Activated CD4-positive, alpha-beta memory T cell treated with anti-CD3 and anti-CD28 coated beads for 36 hours (primary cell): ENCODE results near the gene WDR74. TPM values are rescaled to one million over a fixed set of nuclear protein-coding genes. Genes with fewer than 3 reads are reported as not detected.

ENCODE experiments used
- CTCF ChIA-PET: fragments of 350-600 bp; sonication (Branson Sonifier 250); formaldehyde crosslinking; loops from one replicate; lab custom pipeline; 2021; ENCODE audit warnings: antibody characterized with exemption, inconsistent platforms; lab: Charles Lee
- POLR2A ChIA-PET: fragments of 350-600 bp; sonication (Branson Sonifier 250); formaldehyde crosslinking; loops from one replicate; lab custom pipeline; 2021; ENCODE audit warnings: antibody characterized with exemption; lab: Charles Lee
- DNase-seq: peaks from one replicate; pipeline ENCODE4 v3.0.0-alpha.2; 2020
- H3K27ac Mint-ChIP-seq: one replicate; pipeline ENCODE4 v1.8.0; 2021; ENCODE audit warnings: mixed read lengths
- H3K27me3 Mint-ChIP-seq: one replicate; pipeline ENCODE4 v1.8.0; 2021; ENCODE audit warnings: mixed read lengths
- H3K36me3 Mint-ChIP-seq: one replicate; pipeline ENCODE4 v1.8.0; 2021; ENCODE audit warnings: mixed read lengths
- H3K4me1 Mint-ChIP-seq: one replicate; pipeline ENCODE4 v1.8.0; 2021; ENCODE audit warnings: low read depth, mixed read lengths
- H3K4me3 Mint-ChIP-seq: one replicate; pipeline ENCODE4 v1.8.0; 2021; ENCODE audit warnings: mild to moderate bottlenecking, mixed read lengths
- H3K9me3 Mint-ChIP-seq: one replicate; pipeline ENCODE4 v1.8.0; 2021; ENCODE audit warnings: mixed read lengths
- intact Hi-C: fragments of 100-400 bp; cut with micrococcal nuclease; formaldehyde crosslinking; loops from one replicate; pipeline ENCODE4 v1.15.1; 2023
- total RNA-seq, 2 experiments: library from RNA; stranded (reverse); gene quantifications; one replicate each; pipeline ENCODE4 v1.2.3, GENCODE V29; 2021

Gene WDR74
- 10 to 100 TPM; 72.6 to 73.0 TPM for total RNA-seq

DNA sequence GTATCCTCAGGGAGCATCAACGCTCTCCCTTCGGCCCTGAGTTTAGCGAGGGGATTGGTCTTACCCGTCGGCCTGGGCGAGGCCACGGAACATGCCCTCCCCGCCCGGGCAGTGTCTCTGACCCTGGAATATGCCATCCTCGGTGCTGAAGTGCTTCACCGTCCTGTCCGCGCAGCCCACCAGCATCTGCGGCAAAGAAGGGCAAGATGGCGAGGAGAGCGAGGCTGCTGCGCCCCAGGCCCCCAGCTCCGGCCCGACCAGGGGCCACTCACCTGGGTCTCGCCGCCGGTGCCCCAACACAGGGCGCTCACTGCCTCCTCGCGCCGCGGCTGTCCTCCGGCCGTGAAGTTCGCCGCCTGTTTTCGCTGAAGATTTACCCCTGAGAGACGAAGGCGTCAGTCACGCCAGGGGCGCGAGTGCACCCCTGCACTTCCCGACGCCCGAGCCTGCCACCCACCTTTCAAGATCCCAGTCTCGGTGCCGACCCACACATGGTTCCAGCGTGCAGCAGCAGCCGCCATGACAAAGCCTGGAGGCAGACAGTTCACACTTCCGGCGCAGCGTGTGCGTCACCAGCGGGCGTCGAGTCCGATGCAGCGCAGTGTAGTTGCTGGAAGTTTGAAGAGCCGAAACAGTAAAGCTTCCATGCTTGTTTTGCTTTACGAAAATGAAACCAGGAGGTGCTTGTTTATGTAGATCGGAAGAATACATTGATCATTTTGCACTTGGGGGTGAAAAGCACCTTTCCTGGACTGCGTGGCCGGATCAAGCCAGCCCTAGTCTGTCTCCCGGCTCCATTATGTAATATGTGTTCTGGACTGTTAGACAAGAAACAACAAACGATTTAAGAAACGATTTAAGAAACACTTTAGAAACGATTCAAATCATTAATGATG lies at the start of gene WDR74:
TSS of gene WDR74 (minus strand) at position 541 of the 896 bp plus-strand sequence. CDS start at position 521, 20 bp downstream.
- ChIA-PET POLR2A (interaction anchor here (0.7 to 7.0 kb wide), 13 partner anchors 7 to 265 kb away, joined by 3 to 443 read pairs (median 6); partner anchors contain the start of genes BSCL2, EEF1G, GNG3 and NXF1), CTCF (interaction anchor here (0.9 to 3.4 kb wide), 4 partner anchors 8 to 53 kb away, joined by 3 to 32 read pairs (median 8); partner anchors contain the start of genes STX5 and TMEM179B)
- Mint-ChIP-seq H3K36me3 (peaks cover 28% of the 10 kb centered on the region), H3K27ac (no peak within 1 kb of the TSS), H3K27me3 (no peaks in the 10 kb centered on the region), H3K9me3 (no peaks in the 10 kb centered on the region), H3K4me1 (peaks cover 32% of the 10 kb centered on the region), H3K4me3 (no peak within 1 kb of the TSS)
- peak; percentile 96 for DNase-seq
- intact Hi-C loops: loop anchor here (1.0 kb wide), 4 partner anchors 8 to 130 kb away; partner anchors contain the start of genes TMEM179B and TMEM223

GRCh38 chr11:62889126-62889483 lies 49.7 kb upstream of the WDR74 start:
- POLR2A ChIA-PET: interaction anchor here (1.2 to 1.6 kb wide), 3 partner anchors 8 to 33 kb away, joined by 4 to 7 read pairs (median 6); partner anchors contain the start of gene SLC3A2
- no peak for DNase-seq
- Mint-ChIP-seq H3K36me3 (peaks cover 51% of the 10 kb centered on the region), H3K27me3 (no peaks in the 10 kb centered on the region), H3K9me3 (no peaks in the 10 kb centered on the region), H3K4me3 (no peak overlapping the region), H3K4me1 (peaks cover 20% of the 10 kb centered on the region), H3K27ac (no peak overlapping the region)
- intact Hi-C loops: no loop called here
- CTCF ChIA-PET: interaction anchor here (1.3 kb wide), 1 partner anchor 132 kb away, joined by 3 read pairs; no protein-coding TSS in a partner anchor

- no peak for DNase-seq
- Mint-ChIP-seq H3K4me1 (peaks cover 27% of the 10 kb centered on the region), H3K36me3 (peaks cover 58% of the 10 kb centered on the region), H3K27ac (no peak overlapping the region), H3K9me3 (no peaks in the 10 kb centered on the region), H3K27me3 (no peaks in the 10 kb centered on the region), H3K4me3 (no peak overlapping the region)
- ChIA-PET POLR2A (no interaction called here), CTCF (no interaction called here)
- intact Hi-C loops: no loop called here
These were observed 49.0 kb upstream of the WDR74 start for GRCh38 chr11:62888406-62888805.

GRCh38 chr11:62885137-62885750 lies 45.9 kb upstream of the WDR74 start:
- Mint-ChIP-seq H3K4me1 (peaks cover 39% of the 10 kb centered on the region), H3K9me3 (no peaks in the 10 kb centered on the region), H3K4me3 (peak overlapping the region; percentile 53), H3K27me3 (no peaks in the 10 kb centered on the region), H3K27ac (peak overlapping the region; percentile 69), H3K36me3 (peaks cover 89% of the 10 kb centered on the region)
- ChIA-PET CTCF (interaction anchor here (4.1 kb wide), 1 partner anchor 21 kb away, joined by 14 read pairs; no protein-coding TSS in a partner anchor), POLR2A (interaction anchor here (0.9 to 9.1 kb wide), 2 partner anchors 10 to 32 kb away, joined by 4 to 234 read pairs; no protein-coding TSS in a partner anchor)
- no peak for DNase-seq
- intact Hi-C loops: no loop called here

- H3K36me3 Mint-ChIP-seq: peaks cover 78% of the 10 kb centered on the region
- H3K4me3 Mint-ChIP-seq: peak overlapping the region; percentile 99
- H3K9me3 Mint-ChIP-seq: no peaks in the 10 kb centered on the region
- ChIA-PET POLR2A (interaction anchor here (1.2 to 9.1 kb wide), 3 partner anchors 30 to 156 kb away, joined by 3 to 234 read pairs (median 86); partner anchors contain the start of genes HNRNPUL2, TTC9C and WDR74), CTCF (interaction anchor here (0.8 to 4.1 kb wide), 6 partner anchors 9 to 459 kb away, joined by 3 to 14 read pairs (median 4); no protein-coding TSS in a partner anchor)
- intact Hi-C loops: no loop called here
- H3K27ac Mint-ChIP-seq: peak overlapping the region; percentile 100
- H3K4me1 Mint-ChIP-seq: peaks cover 48% of the 10 kb centered on the region
- no peaks in the 10 kb centered on the region for H3K27me3 Mint-ChIP-seq
- no peak for DNase-seq
These were observed 44.3 kb upstream of the WDR74 start for GRCh38 chr11:62883673-62884072.

DNA sequence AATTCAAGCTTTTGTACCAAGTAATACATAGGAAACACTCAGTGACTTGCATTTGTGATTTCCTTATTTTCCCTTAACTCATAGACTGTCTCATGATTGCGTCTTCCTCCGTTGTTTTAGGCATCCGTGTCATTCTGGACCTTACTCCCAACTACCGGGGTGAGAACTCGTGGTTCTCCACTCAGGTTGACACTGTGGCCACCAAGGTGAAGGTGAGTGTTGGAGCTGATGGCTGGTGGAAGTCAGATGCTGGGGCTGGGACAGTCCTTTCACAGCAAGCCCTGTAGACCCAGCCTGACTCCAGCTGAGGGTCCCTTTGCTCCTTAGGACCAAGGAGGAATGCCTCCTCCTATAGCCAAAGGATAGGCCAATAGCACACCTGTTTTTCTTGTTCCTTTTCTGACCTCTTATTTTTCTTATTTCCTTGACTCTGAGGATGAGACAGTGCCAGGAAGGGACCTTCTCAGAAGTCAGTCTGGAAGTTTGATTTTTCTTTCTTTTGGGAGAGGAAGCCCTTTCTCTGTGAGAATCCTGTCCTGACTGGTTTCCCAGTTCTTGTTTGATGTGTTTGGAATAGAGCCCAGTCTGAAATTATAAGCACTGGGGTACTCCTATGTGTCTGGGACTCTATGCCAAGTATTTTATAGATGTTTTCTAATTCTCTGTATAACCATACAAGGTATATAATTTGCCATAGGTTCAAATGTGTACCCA lies 43.6 kb upstream of the WDR74 start:
- no peaks in the 10 kb centered on the region for H3K27me3 Mint-ChIP-seq
- POLR2A ChIA-PET: interaction anchor here (0.7 to 9.1 kb wide), 6 partner anchors 29 to 1364 kb away, joined by 3 to 234 read pairs (median 16); partner anchors contain the start of genes PPP1R14B, STX5, TEX54 and TMEM179B
- H3K9me3 Mint-ChIP-seq: no peaks in the 10 kb centered on the region
- peak overlapping the region; percentile 100 for H3K27ac Mint-ChIP-seq
- peak; percentile 17 for DNase-seq
- intact Hi-C loops: no loop called here
- H3K4me1 Mint-ChIP-seq: peaks cover 48% of the 10 kb centered on the region
- peaks cover 71% of the 10 kb centered on the region for H3K36me3 Mint-ChIP-seq
- peak overlapping the region; percentile 99 for H3K4me3 Mint-ChIP-seq
- CTCF ChIA-PET: interaction anchor here (0.8 to 4.1 kb wide), 5 partner anchors 12 to 458 kb away, joined by 3 to 31 read pairs (median 4); no protein-coding TSS in a partner anchor

DNA sequence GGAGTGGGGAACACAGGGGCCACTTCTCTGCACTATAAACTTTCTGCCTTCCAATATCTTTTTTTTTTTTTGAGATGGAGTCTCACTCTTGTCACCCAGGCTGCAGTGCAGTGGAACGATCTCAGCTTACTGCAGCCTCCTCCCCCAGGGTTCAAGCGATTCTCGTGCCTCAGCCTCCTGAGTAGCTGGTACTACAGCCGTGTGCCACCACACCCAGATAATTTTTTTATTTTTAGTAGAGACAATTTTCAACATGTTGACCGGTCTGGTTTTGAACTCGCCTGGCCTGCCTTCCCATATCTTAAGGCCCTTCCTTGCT lies 43.0 kb upstream of the WDR74 start:
- intact Hi-C loops: no loop called here
- POLR2A ChIA-PET: interaction anchor here (0.7 to 9.1 kb wide), 7 partner anchors 29 to 1364 kb away, joined by 3 to 234 read pairs (median 15); partner anchors contain the start of genes PPP1R14B, STX5, TEX54 and TMEM179B
- peaks cover 69% of the 10 kb centered on the region for H3K36me3 Mint-ChIP-seq
- peaks cover 50% of the 10 kb centered on the region for H3K4me1 Mint-ChIP-seq
- CTCF ChIA-PET: interaction anchor here (1.1 to 4.1 kb wide), 5 partner anchors 13 to 96 kb away, joined by 3 to 31 read pairs (median 6); no protein-coding TSS in a partner anchor
- DNase-seq: peak; percentile 23
- H3K27ac Mint-ChIP-seq: peak overlapping the region; percentile 100
- peak overlapping the region; percentile 99 for H3K4me3 Mint-ChIP-seq
- H3K9me3 Mint-ChIP-seq: no peaks in the 10 kb centered on the region
- H3K27me3 Mint-ChIP-seq: no peaks in the 10 kb centered on the region

DNA sequence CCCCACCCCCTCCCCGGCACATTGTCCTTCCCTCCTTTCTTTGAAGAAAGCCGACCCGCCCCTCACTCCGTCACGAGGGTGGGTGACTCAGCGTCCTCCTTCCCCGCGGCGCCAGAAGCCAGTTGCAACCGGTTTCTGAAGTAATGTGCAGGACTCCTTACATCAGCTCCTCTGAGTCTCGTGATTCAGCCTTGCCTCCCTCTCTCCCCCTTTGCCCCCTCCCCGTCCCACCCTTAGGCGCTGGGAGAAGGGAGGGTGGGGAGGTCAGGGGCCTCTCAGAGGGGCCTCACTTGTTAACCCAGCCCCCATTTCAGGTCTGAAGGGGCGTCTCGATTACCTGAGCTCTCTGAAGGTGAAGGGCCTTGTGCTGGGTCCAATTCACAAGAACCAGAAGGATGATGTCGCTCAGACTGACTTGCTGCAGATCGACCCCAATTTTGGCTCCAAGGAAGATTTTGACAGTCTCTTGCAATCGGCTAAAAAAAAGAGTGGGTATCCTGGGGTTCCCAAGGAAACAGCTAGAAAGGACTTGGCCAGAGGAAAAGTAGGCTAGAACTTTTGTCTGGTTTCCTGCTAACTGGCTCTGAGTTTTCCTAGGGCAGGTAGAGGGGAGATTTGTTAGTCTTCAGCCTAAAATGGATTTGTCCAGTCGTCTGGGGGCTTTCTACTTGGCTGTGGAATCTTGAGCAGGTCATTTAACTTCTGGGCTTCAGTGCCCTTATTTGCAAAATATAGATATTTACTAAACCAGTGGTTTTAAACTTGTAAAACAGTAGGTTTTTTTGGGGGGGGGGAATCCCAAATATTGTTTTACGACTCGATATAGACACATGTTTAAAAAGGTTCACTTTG lies 42.4 kb upstream of the WDR74 start:
- ChIA-PET CTCF (interaction anchor here (0.5 to 4.1 kb wide), 19 partner anchors 14 to 1490 kb away, joined by 3 to 31 read pairs (median 4); partner anchors contain the start of gene ZBTB3), POLR2A (interaction anchor here (0.7 to 9.1 kb wide), 21 partner anchors 11 to 1365 kb away, joined by 3 to 234 read pairs (median 5); partner anchors contain the start of genes C11orf98, CSKMT, HNRNPUL2 and LBHD1)
- no peaks in the 10 kb centered on the region for H3K9me3 Mint-ChIP-seq
- no peaks in the 10 kb centered on the region for H3K27me3 Mint-ChIP-seq
- DNase-seq: peak; percentile 98
- H3K27ac Mint-ChIP-seq: peak overlapping the region; percentile 100
- H3K36me3 Mint-ChIP-seq: peaks cover 69% of the 10 kb centered on the region
- peaks cover 47% of the 10 kb centered on the region for H3K4me1 Mint-ChIP-seq
- peak overlapping the region; percentile 99 for H3K4me3 Mint-ChIP-seq
- intact Hi-C loops: loop anchor here (1.0 to 2.0 kb wide), 8 partner anchors 19 to 259 kb away; partner anchors contain the start of genes HNRNPUL2, NXF1 and TMEM179B

DNA sequence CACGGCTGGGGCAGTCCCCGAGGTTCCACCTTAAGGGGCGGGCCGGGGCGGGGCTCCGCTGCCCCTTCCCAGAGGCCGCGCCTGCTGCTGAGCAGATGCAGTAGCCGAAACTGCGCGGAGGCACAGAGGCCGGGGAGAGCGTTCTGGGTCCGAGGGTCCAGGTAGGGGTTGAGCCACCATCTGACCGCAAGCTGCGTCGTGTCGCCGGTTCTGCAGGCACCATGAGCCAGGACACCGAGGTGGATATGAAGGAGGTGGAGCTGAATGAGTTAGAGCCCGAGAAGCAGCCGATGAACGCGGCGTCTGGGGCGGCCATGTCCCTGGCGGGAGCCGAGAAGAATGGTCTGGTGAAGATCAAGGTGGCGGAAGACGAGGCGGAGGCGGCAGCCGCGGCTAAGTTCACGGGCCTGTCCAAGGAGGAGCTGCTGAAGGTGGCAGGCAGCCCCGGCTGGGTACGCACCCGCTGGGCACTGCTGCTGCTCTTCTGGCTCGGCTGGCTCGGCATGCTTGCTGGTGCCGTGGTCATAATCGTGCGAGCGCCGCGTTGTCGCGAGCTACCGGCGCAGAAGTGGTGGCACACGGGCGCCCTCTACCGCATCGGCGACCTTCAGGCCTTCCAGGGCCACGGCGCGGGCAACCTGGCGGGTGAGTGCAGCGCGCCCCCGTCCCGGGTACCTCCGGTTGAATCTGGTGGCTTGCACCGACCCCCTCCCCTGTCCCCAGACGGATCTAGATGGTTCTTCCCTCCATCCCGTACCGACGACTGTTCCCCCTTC lies 41.6 kb upstream of the WDR74 start, which contains the start of gene SLC3A2:
TSS of gene SLC3A2 (plus strand) at position 94 of the 776 bp plus-strand sequence. CDS start at position 222, 128 bp downstream.
- peak within 1 kb of the TSS; percentile 100 for H3K27ac Mint-ChIP-seq
- H3K4me1 Mint-ChIP-seq: peaks cover 46% of the 10 kb centered on the region

More for the DNA sequence above, 41.6 kb upstream of the WDR74 start, which contains the start of gene SLC3A2:
- H3K27me3 Mint-ChIP-seq: no peaks in the 10 kb centered on the region
- ChIA-PET POLR2A (interaction anchor here (0.7 to 9.1 kb wide), 22 partner anchors 9 to 329 kb away, joined by 3 to 234 read pairs (median 5); partner anchors contain the start of genes C11orf98, CSKMT, HNRNPUL2 and LBHD1), CTCF (interaction anchor here (0.6 to 3.8 kb wide), 21 partner anchors 15 to 1491 kb away, joined by 3 to 31 read pairs (median 4); partner anchors contain the start of genes STX5, TEX54 and ZBTB3)
- intact Hi-C loops: loop anchor here (1.0 to 2.0 kb wide), 9 partner anchors 18 to 258 kb away; partner anchors contain the start of genes HNRNPUL2, NXF1 and TMEM179B
- peak within 1 kb of the TSS; percentile 99 for H3K4me3 Mint-ChIP-seq
- DNase-seq: peak; percentile 92
- H3K36me3 Mint-ChIP-seq: peaks cover 66% of the 10 kb centered on the region
- H3K9me3 Mint-ChIP-seq: no peaks in the 10 kb centered on the region
